ENCODE results near the gene FAM209A. TPM values are rescaled to one million over a fixed set of nuclear protein-coding genes. Genes with fewer than 3 reads are reported as not detected.
"Not testable (repeated sequence)": the region's sequence is repeated elsewhere in the genome, so short reads cannot be mapped to it uniquely, and the experiment has no call there.

The FAM209A gene
- total RNA-seq, 1 experiment from 2014 or later = not detected

DNA sequence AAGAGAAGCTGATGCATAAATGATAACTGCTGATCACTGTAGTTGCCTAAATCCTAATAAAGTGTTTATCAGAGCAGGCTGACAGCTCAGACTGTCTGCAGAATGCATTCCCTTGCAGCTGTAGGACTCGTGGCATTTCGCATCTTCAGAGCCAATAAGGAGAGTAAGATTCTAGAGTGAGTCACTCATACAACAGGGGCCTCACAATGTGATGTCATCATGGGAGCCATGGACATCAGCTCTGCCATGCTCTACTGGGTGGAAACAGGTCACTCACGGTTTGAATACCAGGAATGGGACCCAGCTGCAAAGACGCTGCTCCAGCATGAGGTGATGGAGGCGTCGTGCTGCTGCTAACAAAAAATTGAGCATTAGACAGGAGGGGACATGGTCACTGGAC lies 15.9 kb downstream of the FAM209A start:
- peak; percentile 17 for DNase-seq (ENCODE audit: low read depth)

DNA sequence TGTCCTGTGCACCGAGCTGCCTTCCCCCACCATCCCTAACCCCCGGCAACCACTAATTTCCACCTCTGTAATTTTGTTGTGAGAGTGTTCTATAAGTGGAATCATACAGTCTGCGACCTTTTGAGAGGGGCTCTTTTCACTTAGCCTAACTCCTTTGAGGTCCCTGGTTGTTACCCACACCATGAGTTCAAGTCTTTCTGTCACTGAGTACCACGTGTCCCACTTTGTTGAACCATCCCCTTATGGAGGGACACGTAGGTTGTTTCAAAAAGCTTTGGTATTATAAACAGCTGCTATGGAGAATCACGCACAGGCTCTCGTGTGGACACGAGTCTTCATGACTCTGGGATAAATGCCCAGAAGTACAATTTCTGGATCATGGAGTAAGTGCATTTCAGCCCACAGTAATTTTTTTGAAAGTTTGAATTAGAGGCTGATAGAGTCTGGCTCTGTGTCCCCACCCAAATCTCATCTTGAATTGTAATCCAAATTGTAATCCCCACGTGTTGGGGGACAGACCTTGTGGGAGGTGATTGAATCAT lies 18.0 kb downstream of the FAM209A start:
- DNase-seq (ENCODE audit: low read depth) = no peak

DNA sequence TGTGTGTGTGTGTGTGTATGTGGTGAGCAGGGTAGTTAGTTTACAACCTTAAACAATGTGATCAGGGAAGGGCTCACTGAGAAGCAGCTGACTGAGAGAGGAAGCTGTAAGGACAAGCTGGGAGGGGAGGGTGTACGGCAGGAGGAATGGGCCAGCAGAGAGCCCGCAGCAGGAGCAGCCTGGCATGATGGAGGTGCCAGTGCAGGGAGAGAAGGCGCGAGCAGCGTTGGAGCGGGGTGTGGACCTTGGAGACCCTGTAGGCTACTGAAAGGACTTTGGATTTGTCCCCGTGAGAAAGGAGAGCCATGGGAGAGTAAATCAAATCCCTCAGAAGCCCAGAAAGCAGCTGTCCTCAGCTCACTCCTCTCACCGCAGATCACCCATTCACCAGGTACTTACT lies 27.0 kb downstream of the FAM209A start:
- no peak for DNase-seq (ENCODE audit: low read depth)

DNA sequence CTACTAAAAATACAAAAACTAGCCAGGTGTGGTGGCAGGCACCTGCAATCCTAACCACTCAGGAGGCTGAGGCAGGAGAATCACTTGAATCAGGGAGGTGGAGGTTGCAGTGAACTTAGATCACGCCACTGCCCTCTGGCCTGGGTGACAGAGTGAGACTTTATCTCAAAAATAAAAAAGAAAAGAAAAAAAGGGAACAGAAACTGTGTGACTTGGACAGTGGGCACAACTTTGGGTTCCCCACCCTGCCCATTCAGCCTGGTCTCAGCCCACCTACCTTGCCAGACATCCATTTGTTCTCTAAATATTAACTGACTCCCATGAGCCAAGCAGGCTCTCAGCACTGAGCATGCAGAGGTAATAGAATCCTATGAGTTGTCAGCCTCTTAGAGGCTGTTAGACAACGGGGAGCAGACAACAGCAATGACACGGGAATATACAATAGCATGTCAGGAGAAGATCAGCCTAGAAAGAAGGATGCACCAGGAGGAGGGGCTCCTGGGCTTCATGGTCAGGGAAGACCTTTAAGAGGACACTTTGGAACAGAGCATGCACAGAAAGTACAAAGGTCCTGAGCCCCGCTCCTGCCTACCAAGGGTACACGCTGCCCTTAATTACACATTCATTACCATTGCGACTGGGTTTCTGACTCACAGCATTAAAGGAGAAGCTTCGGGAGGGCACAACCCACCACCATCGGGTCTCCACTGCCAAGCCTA lies 28.5 kb downstream of the FAM209A start:
- DNase-seq (ENCODE audit: low read depth) = no peak

DNA sequence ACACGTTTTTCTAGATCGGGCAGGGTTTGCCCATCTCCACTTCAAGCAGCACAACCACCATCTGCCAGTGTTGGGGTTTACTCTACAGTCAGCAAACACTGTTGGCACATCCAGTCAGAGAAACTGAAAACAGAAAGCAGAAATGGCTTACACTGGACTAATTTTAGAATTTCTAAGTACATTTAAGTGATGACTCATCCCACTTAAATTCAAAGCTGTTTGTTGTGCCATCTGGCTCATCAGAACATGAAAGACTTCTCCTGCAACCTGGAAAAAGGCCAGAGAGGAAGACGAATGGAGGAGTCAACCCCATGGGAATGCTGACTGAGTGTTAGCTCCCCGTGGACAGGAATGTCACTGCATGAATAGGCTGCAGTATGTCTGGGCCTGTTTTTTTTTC lies 30.3 kb downstream of the FAM209A start:
- peak; percentile 97 for DNase-seq (ENCODE audit: low read depth)

DNA sequence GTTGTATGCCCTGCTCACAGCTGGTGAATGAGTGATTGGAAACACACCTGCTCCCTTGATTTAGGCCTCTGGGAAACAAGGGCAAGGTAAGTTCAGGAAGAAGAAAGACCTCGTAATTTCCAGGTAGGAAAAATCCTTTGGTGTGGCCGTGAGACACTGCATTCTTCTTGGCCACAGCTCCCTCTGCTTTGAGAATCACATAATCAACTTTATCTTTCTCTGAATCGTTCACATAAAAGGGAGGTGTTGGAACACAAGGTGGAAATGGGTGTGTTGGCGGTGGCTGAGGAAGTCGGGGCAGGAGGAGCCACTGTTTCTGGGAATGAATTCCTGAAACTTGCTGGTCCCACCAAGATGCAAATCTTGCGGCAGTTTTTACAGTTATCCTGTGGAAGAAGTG lies 34.4 kb downstream of the FAM209A start:
- DNase-seq (ENCODE audit: low read depth) = no peak

DNA sequence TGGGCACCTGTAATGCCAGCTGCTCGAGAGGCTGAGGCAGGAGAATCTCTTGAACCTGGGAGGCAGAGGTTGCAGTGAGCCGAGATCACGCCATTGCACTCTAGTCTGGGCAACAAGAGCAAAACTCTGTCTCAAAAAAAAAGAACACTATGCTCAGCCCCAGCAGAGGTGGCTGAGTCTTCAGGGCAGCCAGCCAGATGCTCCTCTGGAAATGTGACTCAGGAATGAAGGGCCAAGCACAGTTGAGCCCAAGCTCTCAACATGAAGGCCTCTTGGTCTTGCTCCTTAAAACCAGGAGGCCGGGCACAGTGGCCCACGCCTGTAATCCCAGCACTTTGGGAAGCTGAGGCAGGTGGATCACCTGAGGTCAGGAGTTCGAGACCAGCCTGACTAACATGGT lies 40.0 kb downstream of the FAM209A start:
- not testable (repeated sequence) for DNase-seq (ENCODE audit: low read depth)

DNA sequence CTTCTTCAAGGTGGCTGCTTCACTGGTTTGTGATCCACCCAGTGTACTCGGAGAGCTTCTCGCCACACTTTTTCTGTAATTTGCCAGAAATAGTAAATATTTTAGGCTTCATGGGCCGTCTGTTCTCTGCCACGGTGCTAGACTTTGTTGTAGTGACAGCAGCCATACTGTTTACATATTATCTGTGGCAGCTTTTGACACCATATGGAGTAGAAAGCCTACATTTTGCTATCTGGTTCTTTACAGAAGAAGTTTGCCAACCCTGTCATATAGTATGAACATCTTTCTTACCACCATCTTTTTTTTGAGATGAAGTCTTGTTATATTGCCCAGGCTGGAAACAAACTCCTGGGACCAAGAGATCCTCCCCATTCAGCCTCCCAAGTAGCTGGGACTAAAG lies 41.0 kb downstream of the FAM209A start:
- no peak for DNase-seq (ENCODE audit: low read depth)

DNA sequence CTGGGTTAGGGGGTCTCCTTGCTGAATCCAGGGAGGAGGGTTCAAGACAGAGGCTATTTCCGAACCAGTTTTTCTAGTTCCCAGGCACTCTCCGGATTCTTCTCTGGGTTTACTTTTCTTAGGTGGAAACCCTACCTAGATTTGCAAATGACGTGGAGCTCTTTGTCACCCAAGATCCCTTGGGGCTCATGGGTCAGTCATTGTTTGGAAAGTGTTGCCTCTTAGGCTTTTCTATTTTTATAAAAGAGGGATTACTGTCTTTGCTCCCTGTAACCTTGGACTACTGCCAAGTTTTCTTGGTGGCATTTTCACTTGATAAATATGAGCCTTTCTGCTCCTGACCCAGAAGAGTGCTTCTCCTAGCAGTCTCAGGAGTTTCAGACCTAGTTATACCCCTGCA lies 42.1 kb downstream of the FAM209A start:
- peak; percentile 5 for DNase-seq (ENCODE audit: low read depth)

DNA sequence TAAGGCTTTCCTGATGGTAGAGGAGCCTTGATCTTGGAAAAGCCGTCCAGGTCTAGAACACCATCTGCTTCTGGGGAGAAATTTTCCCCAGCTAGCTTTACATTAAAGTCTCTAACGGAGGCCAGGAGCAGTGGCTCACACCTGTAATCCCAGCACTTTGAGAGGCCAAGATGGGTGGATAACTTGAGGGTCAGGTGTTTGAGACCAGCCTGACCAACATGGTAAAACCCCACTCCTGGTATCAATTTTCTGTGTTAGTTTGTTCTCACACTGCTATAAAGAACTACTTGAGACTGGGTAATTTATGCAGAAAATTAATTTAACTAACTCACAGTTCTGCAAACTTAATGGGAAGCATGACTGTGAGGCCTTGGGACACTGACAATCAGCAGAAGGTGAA lies 46.3 kb downstream of the FAM209A start:
- DNase-seq (ENCODE audit: low read depth) = no peak

DNA sequence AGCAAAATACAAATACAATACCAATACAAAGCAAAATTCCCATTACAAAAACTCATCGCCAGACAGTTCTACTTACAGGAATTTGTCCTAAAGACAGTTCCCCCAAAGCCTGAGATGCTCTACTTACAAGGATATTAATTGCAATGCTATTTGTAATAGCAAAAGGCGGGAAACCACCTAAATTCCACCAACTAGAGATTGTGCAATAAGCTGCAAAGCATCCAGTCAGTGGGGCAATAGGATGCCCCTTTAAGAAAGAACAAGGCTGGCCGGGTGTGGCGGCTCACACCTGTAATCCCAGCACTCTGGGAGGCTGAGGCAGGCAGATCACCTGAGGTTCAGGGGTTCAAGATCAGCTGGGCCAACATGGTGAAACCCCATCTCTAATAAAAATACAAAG lies 47.6 kb downstream of the FAM209A start:
- DNase-seq (ENCODE audit: low read depth) = no peak

DNA sequence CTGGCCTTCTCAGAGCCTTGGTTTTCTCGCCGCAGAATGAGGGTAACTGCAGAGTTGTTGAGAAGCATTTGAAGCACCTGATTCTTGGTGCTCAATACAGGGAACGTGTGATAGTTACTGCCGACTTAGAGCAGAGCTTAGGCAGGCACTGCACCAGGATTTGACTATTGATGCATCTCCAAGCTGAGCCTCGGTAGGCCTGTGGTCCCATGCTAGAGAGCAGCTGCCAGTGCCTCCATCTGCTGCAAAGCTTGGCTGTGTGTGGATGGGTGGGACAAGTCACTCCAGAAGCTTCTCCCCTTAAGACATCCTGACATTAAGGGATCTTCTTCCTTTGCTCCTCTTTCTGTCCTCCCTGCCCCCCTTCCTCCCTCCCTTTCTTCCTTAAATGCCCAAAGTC lies 49.4 kb downstream of the FAM209A start:
- DNase-seq (ENCODE audit: low read depth) = no peak

DNA sequence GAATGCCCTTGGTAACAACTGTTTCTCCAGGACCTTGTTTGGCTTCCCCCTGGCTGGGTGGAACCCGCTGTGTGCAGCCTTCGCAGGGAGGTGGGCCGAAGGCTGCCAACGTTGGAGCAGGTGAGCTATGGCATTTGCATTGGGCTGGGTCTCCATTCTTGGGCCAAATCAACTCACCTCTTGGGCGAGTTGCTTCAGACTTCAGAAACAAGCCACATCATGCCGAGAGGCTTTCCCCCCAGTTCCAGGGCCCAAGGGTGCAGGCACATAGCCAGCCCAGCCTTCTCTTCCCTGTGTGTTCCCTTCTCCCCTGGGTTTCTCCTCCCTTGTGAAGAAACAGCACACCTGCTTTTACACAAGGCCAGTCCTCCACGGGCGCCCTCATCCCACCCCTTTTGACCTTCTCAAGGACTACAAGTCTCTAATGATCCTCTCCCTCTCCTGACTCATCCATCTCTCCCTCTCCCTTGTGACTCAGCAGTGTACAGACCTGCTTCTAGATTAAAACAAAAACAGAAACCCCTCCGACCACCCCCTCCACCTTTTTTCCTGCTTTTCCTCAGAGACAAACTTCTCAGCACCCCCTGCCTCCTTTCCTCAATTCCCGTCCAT lies 50.1 kb downstream of the FAM209A start:
- DNase-seq (ENCODE audit: low read depth) = no peak

DNA sequence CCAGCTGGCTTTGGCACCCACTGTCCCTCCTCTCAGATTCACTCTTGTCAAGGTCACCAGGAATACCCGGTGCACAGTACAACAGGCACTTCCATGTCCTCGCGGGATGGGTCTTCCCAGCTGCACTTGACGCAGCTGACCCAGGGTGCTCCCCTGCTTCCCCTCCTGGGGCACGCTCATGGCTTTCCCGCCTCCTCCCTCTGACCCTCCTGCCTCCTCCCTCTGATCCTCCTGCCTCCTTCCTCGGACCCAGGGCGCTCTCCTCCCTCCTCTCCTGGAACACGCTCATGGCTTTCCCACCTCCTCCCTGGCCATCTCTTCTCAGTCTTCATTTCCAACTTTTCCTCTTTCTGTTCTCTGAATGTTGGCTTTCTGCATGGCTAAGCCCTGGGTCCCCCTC lies 50.6 kb downstream of the FAM209A start:
- DNase-seq (ENCODE audit: low read depth) = no peak

Other genes starting within 250 kb of the FAM209A start
- 31.6 and 42.4 TPM in 2 replicates for gene FAM210B, start 165.8 kb upstream of the FAM209A start, total RNA-seq (2014; rRNA removed)
- gene AURKA, start 132.5 kb upstream of the FAM209A start, total RNA-seq (2014; rRNA removed) = 117 and 130 TPM in 2 replicates
- 46.5 and 54.4 TPM in 2 replicates for gene CSTF1, start 132.1 kb upstream of the FAM209A start, total RNA-seq (2014; rRNA removed)
- gene CASS4, start 112.5 kb upstream of the FAM209A start, total RNA-seq (2014; rRNA removed) = 1.2 and 3.8 TPM in 2 replicates
- gene RTF2, start 56.1 kb upstream of the FAM209A start, total RNA-seq (2014; rRNA removed) = 77.2 and 81.4 TPM in 2 replicates
- not detected in 2 replicates for gene FAM209B, start 8.5 kb downstream of the FAM209A start, total RNA-seq (2014; rRNA removed)
- gene TFAP2C, start 104.6 kb downstream of the FAM209A start, total RNA-seq (2014; rRNA removed) = not detected in 2 replicates

Data from LHCN-M2 (cell line).